Cardiac septum (tissue), 1 donor: ENCODE data around the gene VOPP1. TPM values are rescaled to one million over a fixed set of nuclear protein-coding genes. Genes with fewer than 3 reads are reported as not detected.

Experiments used
- DNase-seq: peaks from one replicate; pipeline ENCODE4 v3.0.0-alpha.2; 2020; ENCODE audit warnings: low spot score
- intact Hi-C: fragments of 100-400 bp; cut with DNase I; formaldehyde crosslinking; loops from one replicate; pipeline ENCODE4 v1.14.0; 2022
- total RNA-seq: library from RNA; stranded (reverse); fragmentation: NEBNext Ultra II Directional; extraction: Animal tissue kit (Norgen Biotek cat#: 25700); gene quantifications from one replicate; pipeline ENCODE4 v1.2.1, GENCODE V29; 2021
- donor health status: DM: no; HTN: no; CAD: no.

VOPP1 gene
- total RNA-seq, 1 donor from 2014 or later: 32.0 TPM

DNA sequence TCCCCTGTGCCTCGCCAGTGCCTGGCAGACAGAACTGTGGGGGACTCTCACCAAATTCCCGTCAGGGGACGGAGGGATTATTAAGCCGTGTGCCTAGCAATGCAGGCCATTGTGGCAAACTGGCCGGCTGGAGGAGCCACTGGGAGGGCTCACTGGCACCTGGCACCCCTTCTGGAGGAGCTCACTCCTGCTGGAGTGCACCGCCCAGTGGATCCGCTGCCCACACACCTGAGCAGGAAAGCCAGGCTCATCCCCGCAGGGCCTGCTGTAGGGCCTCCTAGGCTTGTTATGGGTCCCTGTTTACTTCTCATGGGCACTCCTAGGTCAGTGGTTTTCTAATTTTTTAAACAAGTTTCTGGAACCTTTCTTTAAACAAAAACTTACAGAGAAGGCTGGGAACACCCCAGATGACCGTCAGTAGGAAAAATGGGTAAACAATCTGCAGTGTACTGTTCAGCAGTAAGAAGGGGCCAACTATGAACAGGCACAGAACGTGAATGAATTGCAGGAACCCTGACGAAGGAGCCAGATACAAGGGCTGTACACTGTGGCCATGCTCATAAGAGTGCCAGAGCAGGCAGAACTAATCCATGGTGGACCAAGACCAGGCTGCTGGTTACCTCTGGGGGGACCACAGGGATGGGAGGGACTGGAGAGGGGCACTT lies 142.3 kb downstream of the VOPP1 start:
- no peak for DNase-seq
- intact Hi-C loops: loop anchor here (5.0 kb wide), 1 partner anchor 167 kb away; no protein-coding TSS in a partner anchor

DNA sequence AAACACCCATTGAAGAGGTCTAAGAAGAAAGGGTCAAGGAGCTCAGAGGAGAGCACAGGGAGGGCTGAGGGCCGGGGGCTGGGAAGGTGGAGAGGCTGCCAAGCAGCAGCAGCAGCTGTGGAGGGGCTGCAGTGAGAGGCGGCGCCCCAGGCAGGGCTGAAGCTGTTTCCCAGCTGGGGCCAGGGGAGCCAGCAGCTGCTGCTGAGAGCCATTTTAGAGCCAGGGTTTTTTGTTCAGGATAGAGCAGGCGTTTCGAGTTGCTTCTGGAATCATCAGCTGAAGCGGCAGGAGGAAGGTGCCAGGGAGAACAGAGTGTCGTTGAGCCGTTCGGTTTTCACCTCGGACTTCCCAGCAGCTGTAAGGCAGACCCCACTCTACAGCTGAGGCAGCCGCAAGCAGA lies 144.5 kb downstream of the VOPP1 start:
- intact Hi-C loops: no loop called here
- no peak for DNase-seq

DNA sequence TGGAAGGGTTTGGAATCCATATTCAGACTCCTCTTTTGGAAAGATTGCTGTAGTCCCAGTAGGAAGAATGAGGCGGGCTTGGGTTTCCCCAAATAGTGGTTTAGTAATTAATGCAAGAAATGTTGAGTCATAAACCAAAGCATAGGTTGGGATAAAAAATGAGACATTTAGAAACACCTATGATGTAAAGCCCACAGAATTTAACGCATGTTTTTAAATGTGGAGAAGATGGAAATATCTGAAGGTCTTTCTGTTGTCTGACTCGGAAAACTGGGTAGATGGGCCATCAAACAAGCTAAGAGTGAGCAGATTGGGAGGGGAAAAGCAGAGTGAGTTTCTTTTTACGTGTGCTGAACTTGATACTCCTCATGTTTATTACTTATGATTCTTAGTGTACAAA lies 145.0 kb downstream of the VOPP1 start:
- intact Hi-C loops: no loop called here

DNA sequence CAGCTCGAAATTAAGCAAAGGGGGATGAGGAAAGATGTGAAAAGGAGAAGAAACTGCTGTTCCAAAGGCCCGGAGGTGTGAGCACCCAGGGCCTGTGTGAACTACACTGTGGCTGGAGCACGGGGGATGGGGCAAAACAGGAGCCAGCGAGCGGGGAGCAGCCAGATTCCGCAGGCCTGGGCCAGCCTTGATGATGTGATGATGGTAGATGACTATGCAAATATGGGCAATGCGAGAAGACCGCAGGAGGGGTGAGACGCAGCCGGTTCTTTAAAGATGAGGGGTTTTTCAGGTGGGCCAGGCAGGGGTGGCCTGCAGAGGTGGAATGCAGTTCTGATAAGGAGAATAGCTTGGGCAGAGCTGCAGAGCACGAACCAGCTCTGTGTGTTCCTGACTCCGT lies 145.6 kb downstream of the VOPP1 start:
- no peak for DNase-seq
- intact Hi-C loops: no loop called here

More for the DNA sequence above, 145.0 kb downstream of the VOPP1 start:
- DNase-seq: no peak

DNA sequence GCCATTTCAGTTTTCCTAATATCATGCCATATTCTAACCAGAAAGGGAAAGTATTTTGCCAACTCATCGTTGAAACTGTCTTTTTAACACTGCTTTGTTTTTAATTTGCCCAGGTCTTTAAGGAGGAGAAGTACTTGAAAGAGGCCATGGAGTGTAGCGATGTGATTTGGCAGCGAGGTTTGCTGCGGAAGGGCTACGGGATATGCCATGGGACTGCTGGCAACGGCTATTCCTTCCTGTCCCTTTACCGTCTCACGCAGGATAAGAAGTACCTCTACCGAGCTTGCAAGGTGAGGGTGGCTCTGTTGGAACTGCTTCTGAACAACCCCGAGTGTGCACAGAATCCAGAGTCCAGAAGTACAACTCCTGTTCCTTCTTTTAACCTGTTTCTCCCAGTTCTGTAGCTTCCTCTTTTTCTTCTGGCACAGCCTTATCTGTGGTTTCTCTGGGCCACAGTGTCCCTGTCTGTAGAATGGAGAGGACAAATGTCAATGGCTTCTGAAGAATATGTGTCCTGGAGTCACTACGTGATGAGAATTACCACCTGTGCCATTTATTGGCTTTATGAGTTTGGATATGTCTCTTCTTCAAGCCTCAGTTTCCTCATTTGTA lies 147.1 kb downstream of the VOPP1 start:
- no peak for DNase-seq
- intact Hi-C loops: no loop called here

DNA sequence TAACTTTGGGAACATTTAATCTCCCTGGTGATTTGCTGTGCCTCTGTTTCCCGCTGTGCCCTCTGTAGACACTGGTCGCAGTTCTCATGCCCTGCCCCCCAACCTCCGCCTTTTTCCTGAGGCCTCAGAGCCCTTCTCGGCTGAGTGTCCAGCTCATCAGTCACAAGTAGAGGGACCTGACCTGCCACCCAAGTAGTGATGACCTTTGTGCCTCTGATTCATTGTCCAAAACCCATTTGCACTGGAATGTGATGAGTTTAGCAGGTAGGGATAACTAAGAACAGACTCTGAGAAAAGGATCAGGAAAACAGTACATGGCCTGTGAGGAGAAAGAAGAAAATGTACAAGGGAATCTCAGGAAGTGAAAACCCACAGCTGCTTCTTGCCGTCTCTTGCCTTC lies 148.4 kb downstream of the VOPP1 start:
- DNase-seq: no peak
- intact Hi-C loops: no loop called here

DNA sequence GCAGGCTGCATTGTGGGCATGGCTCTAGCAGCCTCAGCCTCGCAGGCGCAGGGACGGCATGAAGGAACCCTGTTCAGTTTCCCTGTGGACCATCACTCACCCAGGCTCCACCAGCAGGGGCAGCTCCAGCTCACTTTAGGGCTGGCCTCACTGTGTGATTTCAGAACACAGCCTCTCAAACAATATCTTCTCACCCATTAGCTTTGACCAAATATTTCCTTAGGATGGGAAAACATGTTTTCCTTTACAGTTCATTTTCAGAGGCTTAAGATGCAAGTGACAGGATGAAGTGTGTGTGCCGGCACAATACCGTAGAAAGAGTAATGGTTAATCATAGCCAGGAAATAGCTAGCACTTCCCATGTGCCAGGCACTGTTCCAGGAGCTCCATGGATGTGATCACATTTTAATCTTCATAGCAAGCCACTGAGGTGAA lies 149.0 kb downstream of the VOPP1 start:
- intact Hi-C loops: no loop called here
- no peak for DNase-seq

Other genes with a start within 250 kb of the VOPP1 start
- 5.9 TPM for gene LANCL2, start 207.2 kb downstream of the VOPP1 start, total RNA-seq